MV-4-11 (cell line): Measurements from ENCODE around the gene SPHKAP.
"Not testable (repeated sequence)": the region's sequence is repeated elsewhere in the genome, so short reads cannot be mapped to it uniquely, and the experiment has no call there.

Source experiments
- DNase-seq: peaks from one replicate; lab custom pipeline; 2025; lab: John Stamatoyannopoulos, UW

SPHKAP gene

GRCh38 chr2:228181098-228182019 is at the start of gene SPHKAP:
TSS of gene SPHKAP (minus strand) at chr2:228181687. CDS start at chr2:228181598, 89 bp downstream.
- DNase-seq: no peak

GRCh38 chr2:228227466-228227865 is 46.0 kb upstream of the SPHKAP start:
- no peak for DNase-seq

- DNase-seq: no peak
These were observed 42.9 kb upstream of the SPHKAP start for GRCh38 chr2:228224410-228224809.

GRCh38 chr2:228218593-228218992 is 37.1 kb upstream of the SPHKAP start:
- DNase-seq: not testable (repeated sequence)

- no peak for DNase-seq
These were observed 16.0 kb upstream of the SPHKAP start for GRCh38 chr2:228197504-228197903.

GRCh38 chr2:228180181-228181097 is 1.0 kb downstream of the SPHKAP start:
- no peak for DNase-seq

- no peak for DNase-seq
These were observed 14.2 kb downstream of the SPHKAP start for GRCh38 chr2:228167290-228167689.

- no peak for DNase-seq
These were observed 16.8 kb downstream of the SPHKAP start for GRCh38 chr2:228164718-228165117.

GRCh38 chr2:228157841-228158240 is 23.6 kb downstream of the SPHKAP start:
- no peak for DNase-seq

- DNase-seq: no peak
These were observed 36.5 kb downstream of the SPHKAP start for GRCh38 chr2:228144961-228145360.

GRCh38 chr2:228140934-228141528 is 40.5 kb downstream of the SPHKAP start:
- no peak for DNase-seq

GRCh38 chr2:228136027-228136426 is 45.5 kb downstream of the SPHKAP start:
- no peak for DNase-seq

- DNase-seq: no peak
These were observed 46.2 kb downstream of the SPHKAP start for GRCh38 chr2:228135300-228135699.

- no peak for DNase-seq
These were observed 49.7 kb downstream of the SPHKAP start for GRCh38 chr2:228131833-228132232.

GRCh38 chr2:228126401-228126800 is 55.1 kb downstream of the SPHKAP start:
- DNase-seq: no peak

- no peak for DNase-seq
These were observed 62.5 kb downstream of the SPHKAP start for GRCh38 chr2:228118940-228119339.

GRCh38 chr2:228107846-228108245 is 73.6 kb downstream of the SPHKAP start:
- no peak for DNase-seq

- DNase-seq: no peak
These were observed 75.8 kb downstream of the SPHKAP start for GRCh38 chr2:228105526-228106250.

- no peak for DNase-seq
These were observed 77.3 kb downstream of the SPHKAP start for GRCh38 chr2:228104215-228104614.

- DNase-seq: no peak
These were observed 78.1 kb downstream of the SPHKAP start for GRCh38 chr2:228103379-228103778.

- DNase-seq: no peak
These were observed 78.5 kb downstream of the SPHKAP start for GRCh38 chr2:228102949-228103348.
